SK-N-SH (cell line): ENCODE measurements around the gene APBB2. TPM values are rescaled to one million over a fixed set of nuclear protein-coding genes. Genes with fewer than 3 reads are reported as not detected.

Source experiments
- CTCF ChIA-PET: fragments of 300-600, 350-600 bp; formaldehyde crosslinking; extraction: SDS; loops from one replicate; lab custom pipeline; 2021; lab: Yijun Ruan, JAX
- POLR2A ChIA-PET: fragments of 350-600 bp; sonication (Branson Sonifier 250); formaldehyde crosslinking; extraction: SDS; loops from one replicate; lab custom pipeline; 2020; ENCODE audit warnings: antibody characterized with exemption, inconsistent platforms; lab: Yijun Ruan, JAX
- DNase-seq: peaks from one replicate; pipeline ENCODE4 v3.0.0; 2012
- H2AFZ ChIP-seq: fragments of 200-600 bp; sonication (generic); 2 replicates; pipeline ENCODE4 v1.8.1; 2016; ENCODE audit warnings: antibody characterized with exemption, mild to moderate bottlenecking, low read depth
- H3F3A ChIP-seq: fragments of 200-600 bp; sonication (generic); replicated peaks from 2 replicates; pipeline ENCODE3; 2016; ENCODE audit warnings: antibody characterized with exemption, mild to moderate bottlenecking; ENCODE audit not compliant: insufficient read depth
- H3K27ac ChIP-seq, 2 experiments: fragments of 200-500 bp in 1 of 2; fragments of 200-600 bp in 1 of 2; sonication (Bioruptor generic) in 1 of 2; sonication (generic), shearing (Covaris generic) in 1 of 2; 2 replicates each; pipeline versions ENCODE4 v1.5.1 to v1.6.1; 2014 to 2016; ENCODE audit warnings: low read depth in 2 of 2, inconsistent platforms in 1 of 2, low read length in 1 of 2, mild to moderate bottlenecking in 1 of 2, mixed read lengths in 1 of 2
- H3K27me3 ChIP-seq: fragments of 200-600 bp; sonication (generic), shearing (Covaris generic); 2 replicates; pipeline ENCODE4 v1.6.1; 2016; ENCODE audit warnings: mixed run types; ENCODE audit not compliant: insufficient read depth
- H3K36me3 ChIP-seq, 2 experiments: fragments of 200-500 bp in 1 of 2; fragments of 200-600 bp in 1 of 2; sonication (Bioruptor generic) in 1 of 2; sonication (generic) in 1 of 2; replicated peaks in 1 of 2; 2 replicates each; pipeline versions ENCODE3 to v1.5.1; 2014 to 2016; ENCODE audit warnings: low read length in 1 of 2, mild to moderate bottlenecking in 1 of 2; ENCODE audit not compliant: insufficient read depth in 2 of 2, control insufficient read depth in 1 of 2
- H3K4me1 ChIP-seq, 2 experiments: fragments of 200-500 bp in 1 of 2; fragments of 200-600 bp in 1 of 2; sonication (Bioruptor generic) in 1 of 2; sonication (generic), shearing (Covaris generic) in 1 of 2; 2 replicates each; pipeline versions ENCODE4 v1.5.1 to v1.6.1; 2014 to 2016; ENCODE audit warnings: low read depth in 1 of 2, low read length in 1 of 2, mixed run types in 1 of 2; ENCODE audit not compliant: insufficient read depth in 2 of 2, control insufficient read depth in 1 of 2
- H3K4me2 ChIP-seq: fragments of 200-600 bp; sonication (generic), shearing (Covaris generic); 2 replicates; pipeline ENCODE4 v1.6.1; 2017; ENCODE audit warnings: mixed run types
- H3K4me3 ChIP-seq, 2 experiments: fragments of 200-500 bp in 1 of 2; fragments of 200-600 bp in 1 of 2; sonication (Bioruptor generic) in 1 of 2; sonication (generic), shearing (Covaris generic) in 1 of 2; 2 replicates each; pipeline versions ENCODE4 v1.5.1 to v1.8.1; 2014 to 2016; ENCODE audit warnings: low read depth in 2 of 2, inconsistent platforms in 1 of 2, low read length in 1 of 2, mild to moderate bottlenecking in 1 of 2, mixed read lengths in 1 of 2, moderate library complexity in 1 of 2
- H3K79me2 ChIP-seq: fragments of 200-600 bp; sonication (generic); 2 replicates; pipeline ENCODE4 v1.8.1; 2017; ENCODE audit warnings: mild to moderate bottlenecking; ENCODE audit not compliant: insufficient read depth
- H3K9ac ChIP-seq: fragments of 200-600 bp; sonication (generic); 2 replicates; pipeline ENCODE4 v1.6.1; 2017; ENCODE audit warnings: mixed run types
- H3K9me2 ChIP-seq: fragments of 200-600 bp; sonication (generic); 2 replicates; pipeline ENCODE4 v1.6.1; 2017; ENCODE audit warnings: mixed run types
- H3K9me3 ChIP-seq: fragments of 200-600 bp; sonication (generic); 2 replicates; pipeline ENCODE4 v1.6.1; 2017; ENCODE audit warnings: mixed run types, mild to moderate bottlenecking, moderate library complexity
- H4K20me1 ChIP-seq: fragments of 200-600 bp; sonication (generic); 2 replicates; pipeline ENCODE4 v1.6.1; 2017; ENCODE audit warnings: mild to moderate bottlenecking, mixed run types; ENCODE audit not compliant: insufficient read depth
- CHD2 ChIP-seq: fragments of 150-350 bp; IDR thresholded peaks from 2 replicates; pipeline ENCODE4 v1.6.1; 2018; ENCODE audit warnings: low read length; ENCODE audit not compliant: partially characterized antibody
- FOSL2 ChIP-seq: IDR thresholded peaks from 2 replicates; pipeline ENCODE4 v1.4.0; 2012; ENCODE audit warnings: low read depth, mild to moderate bottlenecking, moderate library complexity, borderline replicate concordance
- FOXJ3 ChIP-seq: sonication (generic); formaldehyde crosslinking; IDR thresholded peaks from 2 replicates; pipeline ENCODE4 v1.5.1; 2020; ENCODE audit warnings: mild to moderate bottlenecking, missing genetic modification reagents
- FOXM1 ChIP-seq: IDR thresholded peaks from 2 replicates; pipeline ENCODE4 v1.4.0; 2012; ENCODE audit warnings: low read depth, mild to moderate bottlenecking
- GABPA ChIP-seq: IDR thresholded peaks from 2 replicates; pipeline ENCODE4 v1.4.0; 2012; ENCODE audit warnings: low read depth, mild to moderate bottlenecking
- JUND ChIP-seq: IDR thresholded peaks from 2 replicates; pipeline ENCODE4 v1.4.0; 2012
- MXI1 ChIP-seq: IDR thresholded peaks from 2 replicates; pipeline ENCODE4 v1.6.1; 2012; ENCODE audit warnings: mild to moderate bottlenecking, low read depth, low read length, improper control_type of control experiment
- NRF1 ChIP-seq: IDR thresholded peaks from 2 replicates; pipeline ENCODE4 v1.6.1; 2012; ENCODE audit warnings: low read depth, mild to moderate bottlenecking, low read length
- RXRA ChIP-seq: IDR thresholded peaks from 2 replicates; pipeline ENCODE4 v1.4.0; 2012; ENCODE audit warnings: low read depth, mild to moderate bottlenecking, borderline replicate concordance
- TAF1 ChIP-seq: IDR thresholded peaks from 2 replicates; pipeline ENCODE4 v1.6.1; 2012; ENCODE audit warnings: low read depth, mild to moderate bottlenecking, low read length, moderate library complexity, borderline replicate concordance
- TCF12 ChIP-seq: IDR thresholded peaks from 2 replicates; pipeline ENCODE4 v1.4.0; 2012
- YY1 ChIP-seq: IDR thresholded peaks from 2 replicates; pipeline ENCODE4 v1.4.0; 2012; ENCODE audit warnings: low read depth, mild to moderate bottlenecking
- WGBS: methylation state at CpG from one replicate; pipeline ENCODE4 v1.1.6; 2017; ENCODE audit warnings: low lambda C conversion rate; 5-methylcytosine and 5-hydroxymethylcytosine counted together
- polyA plus RNA-seq, 3 experiments: library from polyadenylated mRNA; depleted of rRNA; stranded (reverse); fragments of >200 nt; gene quantifications; 2 replicates each; pipeline ENCODE4 v1.2.3, GENCODE V29; 2012
- TF ChIP-seq, protein P1 (sequence below): fragments of 150-350 bp; IDR thresholded peaks from 2 replicates; pipeline ENCODE4 v1.6.1; 2017; ENCODE audit warnings: antibody characterized with exemption, low read length, low read depth, borderline replicate concordance
- TF ChIP-seq, protein P2 (sequence below): IDR thresholded peaks from 2 replicates; pipeline ENCODE4; 2012
- TF ChIP-seq, protein P3 (sequence below): IDR thresholded peaks from 2 replicates; pipeline ENCODE4 v1.4.0; 2012; ENCODE audit warnings: low read depth, borderline replicate concordance
- TF ChIP-seq, protein P4 (sequence below): IDR thresholded peaks from 2 replicates; pipeline ENCODE4 v1.4.0; 2012; ENCODE audit warnings: low read depth, borderline replicate concordance
- TF ChIP-seq, protein P5 (sequence below): fragments of 150-350 bp; IDR thresholded peaks from 2 replicates; pipeline ENCODE4 v1.6.1; 2016; ENCODE audit warnings: mild to moderate bottlenecking, low read depth, low read length

The APBB2 gene
- polyA plus RNA-seq, 1 of the 3 experiments (the other 2 are of a cell fraction): 49.8 TPM

DNA sequence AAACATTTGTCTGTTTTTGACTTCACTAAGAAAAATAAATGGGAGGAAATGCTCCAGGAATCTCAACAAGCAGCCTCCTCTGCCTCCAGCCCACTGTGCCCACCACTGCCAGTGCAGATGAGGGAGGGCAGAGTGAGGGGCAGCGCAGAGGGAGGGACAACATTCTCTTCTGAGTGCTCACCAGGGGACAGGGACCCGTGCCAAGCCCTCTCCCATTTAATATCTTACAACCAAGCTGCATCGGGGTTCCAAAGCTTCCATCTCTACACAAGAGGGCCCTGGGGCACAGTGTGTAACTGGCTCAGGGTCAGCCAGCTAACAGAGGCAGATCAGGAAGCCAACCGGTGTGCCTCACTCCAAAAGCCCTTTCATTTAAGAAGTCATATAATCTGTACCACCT, 344.2 kb downstream of the APBB2 start:
- 38% methylated on average over 4 of the region's 4 CpGs for WGBS
- Histone ChIP-seq H3K4me2 (no peak overlapping the region), H3K27me3 (no peaks in the 10 kb centered on the region), H2AFZ (no peak overlapping the region), H3K9ac (no peak overlapping the region), H3K79me2 (no peaks in the 10 kb centered on the region), H3K9me3 (no peaks in the 10 kb centered on the region), H3K4me1 (peaks cover 0 to 5% of the 10 kb centered on the region in 2 experiments; a peak in 1 of 4 replicates), H3K4me3 (no peak overlapping the region), H3K27ac (no peak overlapping the region), H4K20me1 (no peaks in the 10 kb centered on the region), H3F3A (peaks cover 17% of the 10 kb centered on the region), H3K36me3 (peaks cover 11 to 16% of the 10 kb centered on the region in 2 experiments), H3K9me2 (no peaks in the 10 kb centered on the region)
- TF ChIP-seq JUND (no peak), FOXJ3 (no peak), YY1 (no peak), TAF1 (no peak), FOXM1 (no peak), NRF1 (no peak), FOSL2 (no peak), RXRA (no peak), MXI1 (no peak), CHD2 (no peak), TCF12 (no peak), GABPA (no peak)
- TF ChIP-seq, protein P1, sequence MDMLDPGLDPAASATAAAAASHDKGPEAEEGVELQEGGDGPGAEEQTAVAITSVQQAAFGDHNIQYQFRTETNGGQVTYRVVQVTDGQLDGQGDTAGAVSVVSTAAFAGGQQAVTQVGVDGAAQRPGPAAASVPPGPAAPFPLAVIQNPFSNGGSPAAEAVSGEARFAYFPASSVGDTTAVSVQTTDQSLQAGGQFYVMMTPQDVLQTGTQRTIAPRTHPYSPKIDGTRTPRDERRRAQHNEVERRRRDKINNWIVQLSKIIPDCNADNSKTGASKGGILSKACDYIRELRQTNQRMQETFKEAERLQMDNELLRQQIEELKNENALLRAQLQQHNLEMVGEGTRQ: no peak
- TF ChIP-seq, protein P2, sequence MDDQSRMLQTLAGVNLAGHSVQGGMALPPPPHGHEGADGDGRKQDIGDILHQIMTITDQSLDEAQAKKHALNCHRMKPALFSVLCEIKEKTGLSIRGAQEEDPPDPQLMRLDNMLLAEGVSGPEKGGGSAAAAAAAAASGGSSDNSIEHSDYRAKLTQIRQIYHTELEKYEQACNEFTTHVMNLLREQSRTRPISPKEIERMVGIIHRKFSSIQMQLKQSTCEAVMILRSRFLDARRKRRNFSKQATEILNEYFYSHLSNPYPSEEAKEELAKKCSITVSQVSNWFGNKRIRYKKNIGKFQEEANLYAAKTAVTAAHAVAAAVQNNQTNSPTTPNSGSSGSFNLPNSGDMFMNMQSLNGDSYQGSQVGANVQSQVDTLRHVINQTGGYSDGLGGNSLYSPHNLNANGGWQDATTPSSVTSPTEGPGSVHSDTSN: no peak
- TF ChIP-seq, protein P3, sequence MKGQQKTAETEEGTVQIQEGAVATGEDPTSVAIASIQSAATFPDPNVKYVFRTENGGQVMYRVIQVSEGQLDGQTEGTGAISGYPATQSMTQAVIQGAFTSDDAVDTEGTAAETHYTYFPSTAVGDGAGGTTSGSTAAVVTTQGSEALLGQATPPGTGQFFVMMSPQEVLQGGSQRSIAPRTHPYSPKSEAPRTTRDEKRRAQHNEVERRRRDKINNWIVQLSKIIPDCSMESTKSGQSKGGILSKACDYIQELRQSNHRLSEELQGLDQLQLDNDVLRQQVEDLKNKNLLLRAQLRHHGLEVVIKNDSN: no peak
- TF ChIP-seq, protein P4, sequence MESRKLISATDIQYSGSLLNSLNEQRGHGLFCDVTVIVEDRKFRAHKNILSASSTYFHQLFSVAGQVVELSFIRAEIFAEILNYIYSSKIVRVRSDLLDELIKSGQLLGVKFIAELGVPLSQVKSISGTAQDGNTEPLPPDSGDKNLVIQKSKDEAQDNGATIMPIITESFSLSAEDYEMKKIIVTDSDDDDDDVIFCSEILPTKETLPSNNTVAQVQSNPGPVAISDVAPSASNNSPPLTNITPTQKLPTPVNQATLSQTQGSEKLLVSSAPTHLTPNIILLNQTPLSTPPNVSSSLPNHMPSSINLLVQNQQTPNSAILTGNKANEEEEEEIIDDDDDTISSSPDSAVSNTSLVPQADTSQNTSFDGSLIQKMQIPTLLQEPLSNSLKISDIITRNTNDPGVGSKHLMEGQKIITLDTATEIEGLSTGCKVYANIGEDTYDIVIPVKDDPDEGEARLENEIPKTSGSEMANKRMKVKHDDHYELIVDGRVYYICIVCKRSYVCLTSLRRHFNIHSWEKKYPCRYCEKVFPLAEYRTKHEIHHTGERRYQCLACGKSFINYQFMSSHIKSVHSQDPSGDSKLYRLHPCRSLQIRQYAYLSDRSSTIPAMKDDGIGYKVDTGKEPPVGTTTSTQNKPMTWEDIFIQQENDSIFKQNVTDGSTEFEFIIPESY: no peak
- TF ChIP-seq, protein P5, sequence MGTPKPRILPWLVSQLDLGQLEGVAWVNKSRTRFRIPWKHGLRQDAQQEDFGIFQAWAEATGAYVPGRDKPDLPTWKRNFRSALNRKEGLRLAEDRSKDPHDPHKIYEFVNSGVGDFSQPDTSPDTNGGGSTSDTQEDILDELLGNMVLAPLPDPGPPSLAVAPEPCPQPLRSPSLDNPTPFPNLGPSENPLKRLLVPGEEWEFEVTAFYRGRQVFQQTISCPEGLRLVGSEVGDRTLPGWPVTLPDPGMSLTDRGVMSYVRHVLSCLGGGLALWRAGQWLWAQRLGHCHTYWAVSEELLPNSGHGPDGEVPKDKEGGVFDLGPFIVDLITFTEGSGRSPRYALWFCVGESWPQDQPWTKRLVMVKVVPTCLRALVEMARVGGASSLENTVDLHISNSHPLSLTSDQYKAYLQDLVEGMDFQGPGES: no peak
- ChIA-PET POLR2A (no interaction called here), CTCF (interaction anchor here (1.1 to 1.4 kb wide), 2 partner anchors 29 to 30 kb away, joined by 3 read pairs; no protein-coding TSS in a partner anchor)
- DNase-seq: peak; percentile 30
